Activated CD4-positive, alpha-beta T cell treated with anti-CD3 and anti-CD28 coated beads for 48 hours (primary cell): ENCODE data around the gene BCCIP.

ENCODE experiments used
- DNase-seq: peaks from one replicate; pipeline ENCODE4 v3.0.0-alpha.2; 2020

The BCCIP gene

GRCh38 chr10:125799451-125800182 lies 23.7 kb upstream of the BCCIP start:
- no peak for DNase-seq

GRCh38 chr10:125801574-125801973 lies 21.8 kb upstream of the BCCIP start:
- no peak for DNase-seq

GRCh38 chr10:125802131-125802530 lies 21.2 kb upstream of the BCCIP start:
- no peak for DNase-seq

- DNase-seq, result no peak
These were observed 20.6 kb upstream of the BCCIP start for GRCh38 chr10:125802739-125803138.

GRCh38 chr10:125808047-125808446 lies 15.3 kb upstream of the BCCIP start:
- DNase-seq, result no peak

- no peak for DNase-seq
These were observed 12.1 kb upstream of the BCCIP start for GRCh38 chr10:125811251-125811650.

- no peak for DNase-seq
These were observed 11.1 kb upstream of the BCCIP start for GRCh38 chr10:125812128-125812750.

GRCh38 chr10:125815764-125816163 lies 7.6 kb upstream of the BCCIP start:
- no peak for DNase-seq

- no peak for DNase-seq
These were observed 6.8 kb upstream of the BCCIP start for GRCh38 chr10:125816548-125816947.

- DNase-seq, result no peak
These were observed 5.9 kb upstream of the BCCIP start for GRCh38 chr10:125817337-125817946.

GRCh38 chr10:125820701-125821100 lies 2.6 kb upstream of the BCCIP start:
- no peak for DNase-seq

- DNase-seq, result peak; percentile 15
These were observed 411 bp downstream of the BCCIP start for GRCh38 chr10:125823663-125824251.

GRCh38 chr10:125824736-125825135 lies 1.4 kb downstream of the BCCIP start:
- no peak for DNase-seq

- DNase-seq, result no peak
These were observed 3.8 kb downstream of the BCCIP start for GRCh38 chr10:125827133-125827532.

GRCh38 chr10:125828311-125828710 lies 5.0 kb downstream of the BCCIP start:
- no peak for DNase-seq

GRCh38 chr10:125836746-125837145 lies 13.4 kb downstream of the BCCIP start:
- DNase-seq, result no peak

GRCh38 chr10:125838802-125839575 lies 15.6 kb downstream of the BCCIP start:
- no peak for DNase-seq

GRCh38 chr10:125840406-125840805 lies 17.1 kb downstream of the BCCIP start:
- DNase-seq, result no peak

- no peak for DNase-seq
These were observed 17.6 kb downstream of the BCCIP start for GRCh38 chr10:125840955-125841354.

GRCh38 chr10:125843603-125844329 lies 20.4 kb downstream of the BCCIP start:
- DNase-seq, result no peak

- DNase-seq, result no peak
These were observed 21.4 kb downstream of the BCCIP start for GRCh38 chr10:125844751-125845221.

- DNase-seq, result no peak
These were observed 22.3 kb downstream of the BCCIP start for GRCh38 chr10:125845617-125846016.
